Cerebellar nuclear complex (tissue), 1 donor: ENCODE measurements around the gene OIP5.
"Not testable (repeated sequence)": the region's sequence is repeated elsewhere in the genome, so short reads cannot be mapped to it uniquely, and the experiment has no call there.

Source experiments
- DNase-seq, 2 experiments: peaks; one replicate each; lab custom pipeline; 2025; lab: John Stamatoyannopoulos, UW

OIP5 gene

GRCh38 chr15:41301587-41301986 lies 30.8 kb downstream of the OIP5 start:
- DNase-seq, result no peak

GRCh38 chr15:41301139-41301538 lies 31.3 kb downstream of the OIP5 start:
- DNase-seq, result not testable (repeated sequence)

- DNase-seq, result no peak
These were observed 39.9 kb downstream of the OIP5 start for GRCh38 chr15:41292521-41292920.

GRCh38 chr15:41291065-41291631 lies 41.2 kb downstream of the OIP5 start:
- no peak for DNase-seq

- DNase-seq, result no peak
These were observed 42.4 kb downstream of the OIP5 start for GRCh38 chr15:41289953-41290352.

GRCh38 chr15:41288464-41288863 lies 43.9 kb downstream of the OIP5 start:
- no peak for DNase-seq

GRCh38 chr15:41286665-41287333 lies 45.6 kb downstream of the OIP5 start:
- no peak for DNase-seq

GRCh38 chr15:41285285-41285684 lies 47.1 kb downstream of the OIP5 start:
- DNase-seq, result no peak

GRCh38 chr15:41284427-41285177 lies 47.8 kb downstream of the OIP5 start:
- no peak for DNase-seq

- peak; percentile 94 for DNase-seq
These were observed 48.6 kb downstream of the OIP5 start for GRCh38 chr15:41283653-41284426.

GRCh38 chr15:41282980-41283652 lies 49.3 kb downstream of the OIP5 start:
- not testable (repeated sequence) for DNase-seq

- DNase-seq, result not testable (repeated sequence)
These were observed 50.0 kb downstream of the OIP5 start for GRCh38 chr15:41282436-41282835.

- DNase-seq, result no peak
These were observed 51.2 kb downstream of the OIP5 start for GRCh38 chr15:41281236-41281635.

- DNase-seq, result no peak
These were observed 52.7 kb downstream of the OIP5 start for GRCh38 chr15:41279535-41280283.

GRCh38 chr15:41278319-41278718 lies 54.1 kb downstream of the OIP5 start:
- DNase-seq, result no peak

- DNase-seq, result no peak
These were observed 55.6 kb downstream of the OIP5 start for GRCh38 chr15:41276831-41277230.

GRCh38 chr15:41269887-41270286 lies 62.5 kb downstream of the OIP5 start:
- DNase-seq, result no peak

GRCh38 chr15:41263891-41264351 lies 68.5 kb downstream of the OIP5 start:
- no peak for DNase-seq

GRCh38 chr15:41262571-41262970 lies 69.8 kb downstream of the OIP5 start:
- DNase-seq, result no peak

GRCh38 chr15:41260924-41261323 lies 71.5 kb downstream of the OIP5 start:
- DNase-seq, result not testable (repeated sequence)
